GM12874 (cell line): Measurements from ENCODE around the gene LCE1A.
A peak's percentile ranks its signal among the peaks of the same experiment; 100 is the strongest.

Experiments used
- TF ChIP-seq, protein P1 (sequence below): IDR thresholded peaks from 2 replicates; pipeline ENCODE4 v1.5.1; 2011; ENCODE audit warnings: low read depth, mild to moderate bottlenecking, control low read depth, low read length, moderate library complexity; ENCODE audit not compliant: insufficient read depth

Gene LCE1A, protein sequence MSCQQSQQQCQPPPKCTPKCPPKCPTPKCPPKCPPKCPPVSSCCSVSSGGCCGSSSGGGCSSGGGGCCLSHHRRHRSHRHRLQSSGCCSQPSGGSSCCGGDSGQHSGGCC

DNA sequence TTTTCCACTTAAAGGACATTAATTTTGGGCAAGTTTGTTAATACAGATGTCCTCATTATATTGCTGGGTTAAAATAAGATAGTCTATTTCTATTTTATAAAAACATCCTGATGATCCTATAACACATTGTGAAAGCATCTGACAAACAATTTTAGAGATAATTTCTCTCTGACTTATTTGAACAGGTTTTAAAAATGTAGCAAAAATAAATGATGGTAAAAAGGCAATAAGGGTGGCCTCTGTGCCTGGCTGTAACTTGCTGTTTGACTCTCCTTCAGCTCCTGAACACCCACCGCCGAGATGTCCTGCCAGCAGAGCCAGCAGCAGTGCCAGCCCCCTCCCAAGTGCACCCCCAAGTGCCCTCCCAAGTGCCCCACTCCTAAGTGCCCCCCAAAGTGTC, at the start of gene LCE1A:
Gene LCE1A (plus strand): TSS at position 301 of the 400 bp plus-strand sequence. CDS start 0 bp downstream, at position 301.
- TF ChIP-seq, protein P1, sequence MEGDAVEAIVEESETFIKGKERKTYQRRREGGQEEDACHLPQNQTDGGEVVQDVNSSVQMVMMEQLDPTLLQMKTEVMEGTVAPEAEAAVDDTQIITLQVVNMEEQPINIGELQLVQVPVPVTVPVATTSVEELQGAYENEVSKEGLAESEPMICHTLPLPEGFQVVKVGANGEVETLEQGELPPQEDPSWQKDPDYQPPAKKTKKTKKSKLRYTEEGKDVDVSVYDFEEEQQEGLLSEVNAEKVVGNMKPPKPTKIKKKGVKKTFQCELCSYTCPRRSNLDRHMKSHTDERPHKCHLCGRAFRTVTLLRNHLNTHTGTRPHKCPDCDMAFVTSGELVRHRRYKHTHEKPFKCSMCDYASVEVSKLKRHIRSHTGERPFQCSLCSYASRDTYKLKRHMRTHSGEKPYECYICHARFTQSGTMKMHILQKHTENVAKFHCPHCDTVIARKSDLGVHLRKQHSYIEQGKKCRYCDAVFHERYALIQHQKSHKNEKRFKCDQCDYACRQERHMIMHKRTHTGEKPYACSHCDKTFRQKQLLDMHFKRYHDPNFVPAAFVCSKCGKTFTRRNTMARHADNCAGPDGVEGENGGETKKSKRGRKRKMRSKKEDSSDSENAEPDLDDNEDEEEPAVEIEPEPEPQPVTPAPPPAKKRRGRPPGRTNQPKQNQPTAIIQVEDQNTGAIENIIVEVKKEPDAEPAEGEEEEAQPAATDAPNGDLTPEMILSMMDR, result no peak

DNA sequence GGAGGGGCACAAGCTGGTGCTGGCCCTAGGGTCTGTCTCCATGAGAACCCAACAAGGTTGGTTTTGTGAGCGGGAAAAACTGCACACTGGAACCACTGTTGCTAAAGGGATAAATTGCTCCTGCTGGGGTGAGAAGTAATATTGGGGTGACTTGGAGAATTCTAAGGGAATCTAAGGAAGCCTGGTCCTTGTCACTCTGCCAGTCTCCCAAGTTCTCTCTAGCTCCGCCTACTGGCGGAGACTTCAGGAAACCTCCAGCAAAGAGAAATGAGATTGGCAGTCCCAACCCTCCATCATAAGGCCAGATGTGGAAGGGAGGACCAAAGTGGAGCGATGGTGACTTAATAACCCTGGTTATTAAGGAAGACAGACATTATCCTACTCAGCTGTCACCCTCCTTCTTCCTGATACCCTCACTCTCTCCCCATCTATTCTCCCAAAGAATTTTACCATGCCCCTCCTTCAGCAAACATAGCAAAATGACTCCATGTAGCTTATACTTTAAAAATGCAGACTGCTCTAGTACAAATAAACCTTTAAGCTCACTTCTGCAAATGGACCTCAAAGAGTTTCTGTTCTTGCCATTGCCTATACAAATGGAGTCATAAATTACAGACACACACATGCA, 49.6 kb upstream of the LCE1A start:
- TF ChIP-seq, protein P1, result peak; percentile 63

DNA sequence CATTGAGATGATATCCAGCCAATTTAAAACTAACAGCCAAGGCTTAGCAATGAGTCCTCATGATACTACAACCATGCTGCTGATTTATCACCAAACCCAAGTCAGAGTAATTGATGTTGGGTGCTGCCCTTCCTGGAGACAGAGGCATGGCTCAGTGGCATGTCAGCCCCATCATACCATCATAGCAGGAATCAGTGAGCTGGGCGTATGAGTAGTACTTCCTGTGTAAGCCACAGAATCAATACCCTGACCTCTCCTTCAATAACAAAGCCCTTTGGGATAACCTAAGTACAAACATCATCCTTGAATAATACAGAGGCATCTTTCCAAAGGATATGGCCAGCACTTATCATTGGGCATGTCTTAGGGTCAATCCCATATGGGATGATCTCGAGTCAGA, 44.2 kb upstream of the LCE1A start:
- TF ChIP-seq, protein P1, result no peak

DNA sequence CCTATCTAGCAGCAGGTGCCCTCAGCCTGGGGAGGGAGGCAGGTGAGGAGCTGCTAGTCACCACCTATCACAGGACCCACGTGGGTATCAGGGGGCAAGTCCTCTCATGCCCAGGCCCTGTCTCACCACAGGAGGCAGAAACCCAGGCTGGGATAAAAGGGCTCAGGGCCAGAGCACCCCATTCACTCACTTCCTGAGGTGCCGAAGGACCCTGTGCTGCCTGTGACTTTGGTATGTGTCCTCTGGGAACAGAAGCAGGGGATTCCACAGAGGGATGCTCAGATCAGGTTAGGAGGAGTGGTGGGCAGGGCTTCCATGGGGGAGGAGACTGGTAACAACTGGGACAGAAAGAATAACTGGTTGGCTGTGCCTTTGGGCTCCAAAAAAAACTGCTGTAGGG, 41.2 kb upstream of the LCE1A start, which contains the start of gene LCE1E:
Gene LCE1E (plus strand): TSS at position 181 of the 400 bp plus-strand sequence. CDS start 1,043 bp downstream, outside the sequence.
- TF ChIP-seq, protein P1, result no peak

DNA sequence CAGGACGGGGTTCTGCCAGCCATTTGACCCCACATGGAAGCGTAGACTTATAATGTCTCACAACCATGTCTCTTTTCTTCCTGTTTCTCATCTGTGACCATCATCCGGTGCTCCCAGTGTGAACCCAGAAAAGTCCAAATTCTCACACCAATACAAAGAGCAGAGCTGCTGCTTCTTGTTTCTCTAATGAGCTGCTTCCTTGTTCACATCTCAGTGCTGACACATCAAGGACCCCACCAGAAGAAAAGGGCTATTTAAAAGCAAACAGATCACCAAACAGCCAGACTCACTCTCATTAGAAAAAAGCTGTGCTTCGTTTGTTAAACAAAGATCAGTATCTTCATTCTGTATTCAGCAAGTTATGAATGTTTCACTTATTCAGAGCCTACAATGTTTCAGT, 31.6 kb upstream of the LCE1A start:
- TF ChIP-seq, protein P1, result no peak

DNA sequence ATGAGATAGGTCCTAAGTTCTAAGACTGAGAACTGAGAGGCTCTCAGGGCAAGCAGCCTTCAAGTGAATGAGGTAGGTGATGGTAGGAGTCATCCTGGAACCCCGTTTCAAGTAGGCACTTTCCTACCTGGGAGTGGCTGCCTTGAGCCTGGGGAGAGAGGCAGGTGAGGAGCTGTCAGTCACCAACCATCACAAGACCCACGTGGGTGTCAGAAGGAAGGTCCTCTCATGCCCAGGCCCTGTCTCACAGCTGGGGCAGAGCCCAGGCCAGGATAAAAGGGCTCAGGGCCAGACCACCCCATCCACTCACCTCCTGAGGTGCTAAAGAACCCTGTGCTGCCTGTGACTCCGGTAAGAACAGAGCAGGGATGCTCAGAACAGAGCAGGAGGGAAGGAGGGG, 30.9 kb upstream of the LCE1A start, which contains the start of gene LCE1D:
Gene LCE1D (plus strand): TSS at position 301 of the 400 bp plus-strand sequence. CDS start 1,074 bp downstream, outside the sequence.
- TF ChIP-seq, protein P1, result no peak

DNA sequence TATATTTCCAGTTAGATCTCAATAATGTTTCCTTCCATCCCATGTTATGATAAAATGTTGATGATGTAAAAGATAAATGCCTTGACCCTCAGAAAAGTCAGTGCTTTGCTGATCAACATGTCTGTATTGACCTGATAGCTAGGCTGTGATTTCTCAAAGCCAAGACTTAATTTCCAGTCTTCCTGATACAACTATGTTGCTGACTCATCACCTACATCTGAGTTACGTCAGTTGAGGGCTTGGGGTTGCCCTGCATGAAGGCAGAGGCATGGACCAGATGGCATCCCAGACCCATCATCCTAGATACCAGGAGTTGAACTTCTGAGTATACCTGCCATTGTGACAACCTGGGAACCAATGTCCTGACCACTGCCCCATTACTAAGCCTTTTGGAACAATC, 25.9 kb upstream of the LCE1A start:
- TF ChIP-seq, protein P1, result no peak
